ENCODE data around the gene KASH5.

DNA sequence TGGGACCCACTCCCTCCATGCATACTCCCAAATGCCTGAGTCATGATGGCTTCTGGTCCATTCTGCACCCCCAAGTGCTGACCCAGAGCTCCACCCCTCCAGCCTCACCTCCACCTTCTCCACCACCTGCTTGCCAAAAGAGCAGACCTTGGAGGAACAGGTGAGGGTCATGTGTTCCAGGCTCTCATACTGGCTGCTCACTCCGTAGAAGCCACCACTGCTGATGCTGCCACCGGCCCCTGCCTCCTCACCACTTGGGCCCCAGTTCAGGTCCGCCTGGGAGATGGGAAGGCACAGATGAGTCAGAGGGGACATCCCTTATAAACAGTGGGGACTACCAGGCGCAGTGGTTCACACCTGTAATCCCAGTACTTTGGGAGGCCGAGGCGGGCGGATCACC is 44.9 kb upstream of the KASH5 start:
- TF ChIP-seq CTCF (IDR thresholded peaks at IDR 0.05) = no peak
- TF ChIP-seq POLR2A (IDR thresholded peaks at IDR 0.05) = no peak

Measured in testis (tissue), 2 donors.